Stimulated activated CD8-positive, alpha-beta memory T cell treated with anti-CD3 and anti-CD28 coated beads, Interleukin-15, amount 100 ng/mL, for 48 hours (primary cell): ENCODE data around the gene ZFYVE19.
A peak's percentile ranks its signal among the peaks of the same experiment; 100 is the strongest.

Source experiments
- DNase-seq, 2 donors: peaks; one replicate each; pipeline ENCODE4 v3.0.0-alpha.2; 2020; ENCODE audit warnings: low read depth in 2 of 2

Gene ZFYVE19, protein sequence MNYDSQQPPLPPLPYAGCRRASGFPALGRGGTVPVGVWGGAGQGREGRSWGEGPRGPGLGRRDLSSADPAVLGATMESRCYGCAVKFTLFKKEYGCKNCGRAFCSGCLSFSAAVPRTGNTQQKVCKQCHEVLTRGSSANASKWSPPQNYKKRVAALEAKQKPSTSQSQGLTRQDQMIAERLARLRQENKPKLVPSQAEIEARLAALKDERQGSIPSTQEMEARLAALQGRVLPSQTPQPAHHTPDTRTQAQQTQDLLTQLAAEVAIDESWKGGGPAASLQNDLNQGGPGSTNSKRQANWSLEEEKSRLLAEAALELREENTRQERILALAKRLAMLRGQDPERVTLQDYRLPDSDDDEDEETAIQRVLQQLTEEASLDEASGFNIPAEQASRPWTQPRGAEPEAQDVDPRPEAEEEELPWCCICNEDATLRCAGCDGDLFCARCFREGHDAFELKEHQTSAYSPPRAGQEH

GRCh38 chr15:40807028-40807887 is at the start of gene ZFYVE19, which contains the start of gene DNAJC17:
TSS of gene ZFYVE19 (plus strand) at chr15:40807089. CDS start at chr15:40807590, 501 bp downstream.
TSS of gene DNAJC17 (minus strand) at chr15:40807473. CDS start at chr15:40807446, 27 bp downstream.
- DNase-seq, result peak; percentile 91 to 93

- DNase-seq, result no peak
Measured at GRCh38 chr15:40759961-40760360, 46.9 kb upstream of the ZFYVE19 start.

- no peak for DNase-seq
Measured at GRCh38 chr15:40762919-40763800, 43.7 kb upstream of the ZFYVE19 start.

- peak; percentile 62 to 66 for DNase-seq
Measured at GRCh38 chr15:40763801-40764628, 42.9 kb upstream of the ZFYVE19 start, which contains the start of gene GCHFR. TSS of gene GCHFR (plus strand) at chr15:40764068. CDS start at chr15:40764181, 113 bp downstream.

GRCh38 chr15:40764629-40765103 is 42.2 kb upstream of the ZFYVE19 start:
- DNase-seq, result no peak

- no peak for DNase-seq
Measured at GRCh38 chr15:40766194-40766815, 40.6 kb upstream of the ZFYVE19 start.

- DNase-seq, result no peak
Measured at GRCh38 chr15:40766906-40767837, 39.7 kb upstream of the ZFYVE19 start.

- DNase-seq, result no peak
Measured at GRCh38 chr15:40767838-40768500, 38.9 kb upstream of the ZFYVE19 start.

GRCh38 chr15:40768521-40769273 is 38.2 kb upstream of the ZFYVE19 start:
- no peak for DNase-seq

GRCh38 chr15:40769274-40770146 is 37.4 kb upstream of the ZFYVE19 start, which contains the start of gene C15orf62:
TSS of gene C15orf62 (plus strand) at chr15:40769980. CDS start at chr15:40770496, 516 bp downstream.
- peak; percentile 60 to 62 for DNase-seq

- DNase-seq, result no peak
Measured at GRCh38 chr15:40770147-40770721, 36.7 kb upstream of the ZFYVE19 start.

DNA sequence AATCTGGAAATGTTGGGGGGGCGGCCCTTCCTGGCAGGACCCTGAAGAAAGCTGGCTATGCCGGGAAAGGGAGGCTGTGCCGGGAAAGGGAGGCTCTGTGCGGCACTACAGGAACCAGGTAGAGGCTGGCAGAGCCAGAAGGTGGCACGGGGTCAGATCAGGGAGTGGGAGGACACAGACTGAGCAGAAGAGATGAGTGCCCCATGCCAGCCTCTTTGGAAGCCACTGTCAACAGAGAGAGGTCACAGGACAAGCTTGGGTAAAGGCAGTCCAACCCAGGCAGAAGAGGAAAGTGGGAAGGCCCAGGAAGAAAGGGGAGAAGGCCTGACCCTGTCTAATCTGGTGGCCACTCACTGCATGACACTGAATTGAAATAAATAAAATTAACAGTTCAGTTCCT is 35.6 kb upstream of the ZFYVE19 start:
- no peak for DNase-seq

- DNase-seq, result no peak
Measured at GRCh38 chr15:40772014-40772413, 34.9 kb upstream of the ZFYVE19 start.

DNA sequence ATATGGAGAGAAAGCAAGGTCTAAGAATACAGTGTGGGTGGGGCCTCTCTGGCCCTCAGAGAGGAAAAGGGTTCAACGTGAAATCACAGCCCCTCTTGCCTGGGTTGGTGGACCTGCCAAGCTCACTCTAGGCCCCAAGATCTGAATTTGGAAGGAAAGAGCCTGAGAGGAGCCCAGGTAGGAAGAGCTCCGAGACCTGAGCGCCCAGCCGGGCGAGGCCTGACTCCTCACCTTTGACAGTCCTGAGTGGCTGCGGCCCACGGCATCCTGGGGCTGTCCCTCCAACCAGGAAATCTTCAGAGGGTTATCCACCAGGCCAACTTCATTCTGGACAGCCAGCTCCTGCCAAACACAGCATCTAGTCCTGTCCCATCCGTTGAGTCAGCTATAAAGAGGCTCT is 33.4 kb upstream of the ZFYVE19 start:
- no peak for DNase-seq

DNA sequence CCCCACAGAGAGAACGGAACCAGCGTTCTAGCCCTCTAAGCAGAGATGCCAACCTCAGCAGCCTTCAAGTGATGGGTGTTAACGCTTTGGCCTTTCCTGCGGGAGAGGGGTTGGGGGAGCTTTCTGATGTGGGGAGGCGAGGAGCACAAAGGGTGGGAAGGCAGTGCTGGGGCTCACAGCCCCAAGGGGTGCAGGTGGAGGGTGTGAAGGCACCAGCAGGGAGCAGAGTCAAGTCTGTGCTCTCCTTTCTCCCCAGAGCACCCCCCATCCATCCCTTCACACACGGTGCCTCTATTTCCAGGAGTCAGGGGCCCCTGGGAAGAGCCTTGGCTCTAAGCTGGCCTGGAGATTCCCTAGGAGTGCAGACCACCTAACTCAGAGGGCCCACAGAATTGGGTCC is 33.0 kb upstream of the ZFYVE19 start:
- DNase-seq, result no peak

DNA sequence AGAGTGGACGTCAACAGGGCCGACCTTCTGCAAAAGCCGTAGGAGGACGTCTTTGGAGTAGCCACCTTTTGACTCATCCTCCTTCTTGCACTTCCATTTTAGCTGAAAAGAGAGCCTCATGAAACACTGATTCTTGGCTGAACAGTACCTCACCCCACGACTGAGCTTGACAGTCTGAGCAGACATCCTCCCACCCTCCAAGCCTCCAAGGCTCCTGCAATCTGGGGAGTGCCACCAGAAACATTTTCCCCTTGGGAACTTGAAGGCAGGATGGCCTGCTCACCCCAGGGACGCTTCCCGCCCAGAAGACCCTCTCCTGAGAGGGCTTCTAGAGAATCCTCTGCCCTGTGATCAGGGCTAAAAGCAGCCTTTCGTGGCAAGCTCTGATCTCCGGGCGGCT is 31.9 kb upstream of the ZFYVE19 start:
- DNase-seq, result no peak
